Activated B cell treated with CpG ODN at 0.5 μM for 24 hours (primary cell): ENCODE measurements around the gene PRKAG1. TPM values are rescaled to one million over a fixed set of nuclear protein-coding genes. Genes with fewer than 3 reads are reported as not detected.

Source experiments
- ATAC-seq: fragments of 200-7000 bp; cut with Tn5 transposase; one replicate; pipeline ENCODE4 v1.10.0; 2021; ENCODE audit warnings: low read depth, mild to moderate bottlenecking, moderate library complexity
- CTCF ChIA-PET: fragments of 350-600 bp; sonication (Branson Sonifier 250); formaldehyde crosslinking; loops from one replicate; lab custom pipeline; 2021; ENCODE audit warnings: antibody characterized with exemption; lab: Charles Lee
- POLR2A ChIA-PET: fragments of 350-600 bp; sonication (Branson Sonifier 250); formaldehyde crosslinking; loops from one replicate; lab custom pipeline; 2021; ENCODE audit warnings: antibody characterized with exemption; lab: Charles Lee
- DNase-seq: peaks from one replicate; pipeline ENCODE4 v3.0.0; 2022
- H3K27ac Mint-ChIP-seq: one replicate; pipeline ENCODE4 v1.8.0; 2020; ENCODE audit warnings: mixed read lengths
- H3K27me3 Mint-ChIP-seq: one replicate; pipeline ENCODE4 v1.8.0; 2021; ENCODE audit warnings: mixed read lengths
- H3K36me3 Mint-ChIP-seq: one replicate; pipeline ENCODE4 v1.8.0; 2021; ENCODE audit warnings: low read depth, mixed read lengths
- H3K4me1 Mint-ChIP-seq: one replicate; pipeline ENCODE4 v1.8.0; 2021; ENCODE audit warnings: mixed read lengths
- H3K4me3 Mint-ChIP-seq: one replicate; pipeline ENCODE4 v1.8.0; 2020; ENCODE audit warnings: mild to moderate bottlenecking, mixed read lengths
- H3K9me3 Mint-ChIP-seq: one replicate; pipeline ENCODE4 v1.8.0; 2020; ENCODE audit warnings: mixed read lengths
- intact Hi-C: fragments of 100-400 bp; cut with micrococcal nuclease; formaldehyde crosslinking; loops from one replicate; pipeline ENCODE4 v1.15.1; 2024
- total RNA-seq: library from RNA; stranded (reverse); gene quantifications from 2 replicates; pipeline ENCODE4 v1.2.3, GENCODE V29; 2022
- TF ChIP-seq, protein P1 (sequence below): fragments of 200-600 bp; IDR thresholded peaks from one replicate; pipeline ENCODE4 v1.8.0; 2022; ENCODE audit warnings: antibody characterized with exemption, mild to moderate bottlenecking

PRKAG1 gene
- total RNA-seq, 1 donor from 2014 or later, result 70.5 TPM

DNA sequence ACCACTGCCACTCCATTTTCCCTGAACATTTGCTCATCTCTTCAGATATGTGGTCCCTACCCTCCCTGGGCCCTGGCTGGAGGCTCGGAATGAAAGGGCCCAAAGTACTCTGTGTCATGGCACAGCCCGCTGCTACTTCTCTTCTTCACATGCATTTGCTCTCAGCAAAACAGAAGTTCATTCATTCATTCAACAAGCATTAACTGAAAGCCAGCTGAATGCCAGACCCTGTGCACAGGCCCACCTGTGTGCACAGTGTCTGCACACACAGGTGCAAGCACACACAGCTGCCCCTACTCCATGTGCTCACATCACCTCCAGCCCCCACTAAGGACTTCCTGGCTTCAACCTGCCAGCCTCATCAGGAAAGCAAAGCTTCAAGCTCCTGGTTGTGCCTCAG lies 32.7 kb downstream of the PRKAG1 start:
- H3K9me3 Mint-ChIP-seq, result no peaks in the 10 kb centered on the region
- intact Hi-C loops, result no loop called here
- DNase-seq (no peak), ATAC-seq (no peak)
- POLR2A ChIA-PET, result no interaction called here
- CTCF ChIA-PET, result interaction anchor here (1.3 to 3.0 kb wide), 2 partner anchors 12 to 134 kb away, joined by 4 to 19 read pairs; partner anchors contain the start of genes DDN and DDX23
- H3K27me3 Mint-ChIP-seq, result peaks cover 43% of the 10 kb centered on the region
- H3K36me3 Mint-ChIP-seq, result no peaks in the 10 kb centered on the region
- TF ChIP-seq, protein P1, sequence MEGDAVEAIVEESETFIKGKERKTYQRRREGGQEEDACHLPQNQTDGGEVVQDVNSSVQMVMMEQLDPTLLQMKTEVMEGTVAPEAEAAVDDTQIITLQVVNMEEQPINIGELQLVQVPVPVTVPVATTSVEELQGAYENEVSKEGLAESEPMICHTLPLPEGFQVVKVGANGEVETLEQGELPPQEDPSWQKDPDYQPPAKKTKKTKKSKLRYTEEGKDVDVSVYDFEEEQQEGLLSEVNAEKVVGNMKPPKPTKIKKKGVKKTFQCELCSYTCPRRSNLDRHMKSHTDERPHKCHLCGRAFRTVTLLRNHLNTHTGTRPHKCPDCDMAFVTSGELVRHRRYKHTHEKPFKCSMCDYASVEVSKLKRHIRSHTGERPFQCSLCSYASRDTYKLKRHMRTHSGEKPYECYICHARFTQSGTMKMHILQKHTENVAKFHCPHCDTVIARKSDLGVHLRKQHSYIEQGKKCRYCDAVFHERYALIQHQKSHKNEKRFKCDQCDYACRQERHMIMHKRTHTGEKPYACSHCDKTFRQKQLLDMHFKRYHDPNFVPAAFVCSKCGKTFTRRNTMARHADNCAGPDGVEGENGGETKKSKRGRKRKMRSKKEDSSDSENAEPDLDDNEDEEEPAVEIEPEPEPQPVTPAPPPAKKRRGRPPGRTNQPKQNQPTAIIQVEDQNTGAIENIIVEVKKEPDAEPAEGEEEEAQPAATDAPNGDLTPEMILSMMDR, result no peak
- H3K4me1 Mint-ChIP-seq, result peaks cover 11% of the 10 kb centered on the region
- no peak overlapping the region for H3K4me3 Mint-ChIP-seq
- no peak overlapping the region for H3K27ac Mint-ChIP-seq

DNA sequence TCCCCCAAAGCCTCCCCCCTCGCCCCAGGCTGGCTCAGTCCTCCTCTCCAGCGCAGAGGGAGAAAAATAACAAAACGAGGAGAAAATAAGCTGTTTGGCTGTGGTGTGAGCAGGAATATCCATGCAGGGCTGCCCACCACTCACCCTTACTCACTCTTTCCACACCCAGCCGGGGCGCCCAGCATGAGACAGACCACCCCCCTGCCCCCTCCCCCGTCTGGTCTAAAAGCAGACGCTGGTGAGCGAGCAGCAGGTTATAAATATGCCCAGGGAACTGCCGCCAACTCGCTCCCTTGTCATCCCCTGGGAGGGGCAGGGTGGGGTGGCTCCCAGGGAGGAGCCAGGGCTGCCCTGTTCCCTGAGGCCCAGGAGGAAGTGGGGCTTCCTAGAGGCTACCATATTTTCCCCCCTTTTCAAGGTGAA lies 33.1 kb downstream of the PRKAG1 start:
- CTCF ChIA-PET, result interaction anchor here (1.3 kb wide), 1 partner anchor 133 kb away, joined by 4 read pairs; the partner anchor contains the start of gene DDX23
- H3K4me1 Mint-ChIP-seq, result peaks cover 15% of the 10 kb centered on the region
- no peak for ATAC-seq
- no peaks in the 10 kb centered on the region for H3K9me3 Mint-ChIP-seq
- DNase-seq, result no peak
- no peak overlapping the region for H3K27ac Mint-ChIP-seq
- intact Hi-C loops, result no loop called here
- TF ChIP-seq, protein P1, result no peak
- no peak overlapping the region for H3K4me3 Mint-ChIP-seq
- peaks cover 41% of the 10 kb centered on the region for H3K27me3 Mint-ChIP-seq
- no peaks in the 10 kb centered on the region for H3K36me3 Mint-ChIP-seq
- POLR2A ChIA-PET, result no interaction called here

DNA sequence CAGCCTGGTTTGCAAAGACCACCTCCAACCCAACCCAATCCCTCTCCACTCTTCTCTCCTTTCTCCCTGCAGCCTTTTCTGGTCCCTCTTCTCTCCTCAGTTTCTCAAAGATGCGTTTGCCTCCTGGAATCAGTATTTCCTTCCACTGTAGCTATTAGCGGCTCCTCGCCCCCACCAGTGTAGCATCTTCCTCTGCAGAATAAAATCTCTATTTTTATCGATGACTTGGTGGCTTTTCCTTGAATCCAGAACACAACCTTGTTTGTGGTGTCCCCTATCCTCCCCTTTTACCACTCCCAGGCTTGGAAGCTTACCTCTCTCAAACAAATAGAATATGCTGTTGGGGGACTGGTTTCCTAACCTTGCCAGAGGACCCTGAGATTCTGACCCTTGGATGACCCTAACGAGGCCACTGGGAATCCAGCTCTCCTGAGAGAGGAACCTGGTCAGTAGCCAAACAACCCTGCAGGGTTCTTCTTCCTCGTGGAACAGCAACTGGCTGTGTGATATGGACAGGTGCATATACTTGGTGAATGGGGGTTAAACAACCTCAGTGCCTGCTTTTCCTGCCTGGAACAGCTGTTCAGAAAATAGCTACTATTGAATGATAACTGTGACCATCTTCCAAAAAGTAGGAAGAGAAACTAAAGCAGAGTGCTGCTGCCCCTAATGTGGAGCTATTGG lies 36.0 kb downstream of the PRKAG1 start:
- Mint-ChIP-seq H3K4me1 (peaks cover 37% of the 10 kb centered on the region), H3K27me3 (peaks cover 31% of the 10 kb centered on the region), H3K4me3 (no peak overlapping the region), H3K36me3 (no peaks in the 10 kb centered on the region), H3K27ac (peak overlapping the region; percentile 16), H3K9me3 (no peaks in the 10 kb centered on the region)
- POLR2A ChIA-PET, result interaction anchor here (1.1 to 1.4 kb wide), 2 partner anchors 25 to 37 kb away, joined by 4 to 5 read pairs; partner anchors contain the start of gene ARF3
- DNase-seq (no peak), ATAC-seq (no peak)
- TF ChIP-seq, protein P1, result no peak
- CTCF ChIA-PET, result interaction anchor here (1.4 kb wide), 2 partner anchors 13 to 58 kb away, joined by 3 read pairs; no protein-coding TSS in a partner anchor
- intact Hi-C loops, result loop anchor here (5.0 kb wide), 1 partner anchor 110 kb away; the partner anchor contains the start of gene DHH

DNA sequence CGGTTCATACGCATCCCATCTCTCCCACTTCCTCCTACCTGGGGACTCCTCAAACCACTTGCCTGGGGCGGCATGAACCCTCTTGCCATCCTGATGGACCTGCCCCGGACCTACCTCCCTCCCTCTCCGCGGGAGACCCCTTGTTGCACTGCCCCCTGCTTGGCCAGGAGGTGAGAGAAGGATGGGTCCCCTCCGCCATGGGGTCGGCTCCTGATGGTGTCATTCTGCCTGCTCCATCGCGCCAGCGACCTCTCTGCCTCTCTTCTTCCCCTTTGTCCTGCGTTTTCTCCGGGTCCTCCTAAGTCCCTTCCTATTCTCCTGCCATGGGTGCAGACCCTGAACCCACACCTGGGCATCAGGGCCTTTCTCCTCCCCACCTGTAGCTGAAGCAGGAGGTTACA lies 36.8 kb downstream of the PRKAG1 start:
- peaks cover 42% of the 10 kb centered on the region for H3K4me1 Mint-ChIP-seq
- TF ChIP-seq, protein P1, result no peak
- intact Hi-C loops, result loop anchor here (5.0 kb wide), 1 partner anchor 111 kb away; the partner anchor contains the start of gene DHH
- H3K27me3 Mint-ChIP-seq, result peaks cover 38% of the 10 kb centered on the region
- peak overlapping the region; percentile 73 for H3K4me3 Mint-ChIP-seq
- H3K36me3 Mint-ChIP-seq, result no peaks in the 10 kb centered on the region
- peak overlapping the region; percentile 8 for H3K27ac Mint-ChIP-seq
- ChIA-PET POLR2A (interaction anchor here (0.6 to 1.0 kb wide), 3 partner anchors 10 to 149 kb away, joined by 3 to 6 read pairs (median 3); partner anchors contain the start of gene TUBA1B), CTCF (interaction anchor here (0.6 to 6.1 kb wide), 3 partner anchors 56 to 556 kb away, joined by 3 to 74 read pairs (median 4); partner anchors contain the start of gene FKBP11)
- H3K9me3 Mint-ChIP-seq, result no peaks in the 10 kb centered on the region
- ATAC-seq, result no peak
- DNase-seq, result no peak
